Fibroblast of the conjunctiva (primary cell): ENCODE data around the gene NOP9.

Experiments
- DNase-seq: peaks from one replicate; pipeline ENCODE4 v3.0.0-alpha.2; 2010; ENCODE audit warnings: low read depth

The NOP9 gene, protein sequence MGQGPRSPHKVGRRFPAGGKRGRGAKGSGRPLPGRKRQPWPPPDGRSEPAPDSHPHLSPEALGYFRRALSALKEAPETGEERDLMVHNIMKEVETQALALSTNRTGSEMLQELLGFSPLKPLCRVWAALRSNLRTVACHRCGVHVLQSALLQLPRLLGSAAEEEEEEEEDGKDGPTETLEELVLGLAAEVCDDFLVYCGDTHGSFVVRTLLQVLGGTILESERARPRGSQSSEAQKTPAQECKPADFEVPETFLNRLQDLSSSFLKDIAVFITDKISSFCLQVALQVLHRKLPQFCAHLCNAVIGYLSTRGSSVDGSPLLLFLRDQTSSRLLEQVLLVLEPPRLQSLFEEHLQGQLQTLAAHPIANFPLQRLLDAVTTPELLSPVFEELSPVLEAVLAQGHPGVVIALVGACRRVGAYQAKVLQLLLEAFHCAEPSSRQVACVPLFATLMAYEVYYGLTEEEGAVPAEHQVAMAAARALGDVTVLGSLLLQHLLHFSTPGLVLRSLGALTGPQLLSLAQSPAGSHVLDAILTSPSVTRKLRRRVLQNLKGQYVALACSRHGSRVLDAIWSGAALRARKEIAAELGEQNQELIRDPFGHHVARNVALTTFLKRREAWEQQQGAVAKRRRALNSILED

DNA sequence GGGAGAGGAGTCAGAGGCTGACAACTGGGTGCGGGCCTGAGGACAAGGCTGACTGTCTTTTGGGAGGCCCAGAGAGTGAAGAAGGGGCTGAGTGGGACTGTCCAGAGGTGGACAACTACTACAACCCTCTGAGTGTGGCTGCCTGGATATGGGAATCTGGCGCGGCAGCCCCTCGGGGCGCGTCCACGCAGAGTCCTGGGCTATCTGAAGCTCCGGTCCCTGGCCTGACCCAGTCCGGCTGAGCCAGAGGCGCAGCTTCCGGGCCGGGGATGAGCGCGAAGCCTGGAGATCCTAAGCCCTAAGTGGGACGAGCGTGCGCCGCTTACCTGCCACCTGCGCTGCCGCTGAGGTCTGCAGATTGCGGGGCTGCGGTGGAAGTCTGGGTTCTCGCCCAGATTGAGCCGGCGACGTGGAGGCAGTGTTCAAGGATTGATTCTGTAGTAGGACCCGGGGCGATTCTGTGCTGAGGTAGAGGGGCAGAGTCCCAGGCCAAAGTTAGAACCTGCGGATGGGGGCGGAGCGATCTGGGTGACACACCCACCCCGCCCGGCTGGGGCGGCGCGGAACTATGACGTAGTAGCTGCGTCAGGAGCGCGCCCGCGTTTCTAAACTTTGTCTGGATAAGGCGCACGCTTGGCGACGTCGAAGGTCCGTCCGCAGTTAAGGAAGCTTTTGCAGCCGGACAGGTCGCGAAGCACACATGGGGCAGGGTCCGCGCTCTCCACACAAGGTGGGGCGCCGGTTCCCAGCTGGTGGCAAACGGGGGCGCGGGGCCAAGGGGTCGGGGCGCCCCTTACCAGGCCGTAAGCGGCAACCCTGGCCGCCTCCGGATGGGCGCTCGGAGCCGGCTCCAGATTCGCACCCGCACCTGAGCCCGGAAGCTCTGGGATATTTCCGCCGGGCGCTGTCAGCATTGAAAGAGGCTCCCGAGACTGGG lies at the start of gene NOP9, which contains the start of gene DHRS1:
Gene NOP9 (plus strand): TSS at position 596 of the 937 bp plus-strand sequence. CDS start 105 bp downstream, at position 701.
Gene DHRS1 (minus strand): TSS at position 526 of the 937 bp plus-strand sequence. CDS start 674 bp downstream, outside the sequence.
- DNase-seq = peak; percentile 56

DNA sequence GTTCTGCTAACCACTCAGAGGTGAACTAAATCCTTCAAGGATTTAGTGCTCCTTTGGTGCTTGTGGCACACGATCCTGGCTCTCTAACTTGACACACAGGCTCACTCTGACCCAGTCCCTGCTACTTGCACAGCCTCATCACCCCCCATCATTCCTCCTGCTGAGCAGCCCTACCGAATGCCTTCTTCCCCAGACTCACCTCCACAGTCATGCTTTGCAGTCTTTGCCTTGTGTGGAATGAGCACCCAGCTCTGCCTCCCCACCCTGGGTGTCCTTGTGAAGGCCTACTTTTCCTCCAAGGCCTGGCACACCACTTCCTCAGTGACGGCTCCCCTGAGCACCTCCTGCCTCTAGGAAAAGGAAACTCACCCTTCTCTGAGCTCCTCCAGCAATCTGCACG lies 49.3 kb upstream of the NOP9 start:
- DNase-seq = no peak

DNA sequence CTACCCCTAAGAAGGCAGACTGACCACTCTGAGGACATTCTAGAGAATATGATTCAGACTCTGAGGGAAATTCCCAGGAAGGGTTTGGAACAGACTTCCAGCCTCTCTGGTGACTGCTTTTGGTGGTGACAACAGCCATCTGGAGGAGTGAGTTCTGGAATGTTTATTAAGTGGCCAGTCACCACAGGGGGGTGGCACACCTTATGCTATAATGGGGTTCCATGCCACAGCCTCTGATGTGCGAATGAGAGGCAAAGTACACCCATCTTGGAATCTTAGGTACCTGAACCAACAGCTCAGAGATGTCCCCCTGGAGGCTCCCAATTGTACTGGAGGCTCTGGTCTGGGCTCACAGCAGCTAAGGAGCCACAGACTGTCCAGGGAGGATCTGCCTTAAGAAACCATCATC lies 47.8 kb upstream of the NOP9 start:
- DNase-seq = no peak

DNA sequence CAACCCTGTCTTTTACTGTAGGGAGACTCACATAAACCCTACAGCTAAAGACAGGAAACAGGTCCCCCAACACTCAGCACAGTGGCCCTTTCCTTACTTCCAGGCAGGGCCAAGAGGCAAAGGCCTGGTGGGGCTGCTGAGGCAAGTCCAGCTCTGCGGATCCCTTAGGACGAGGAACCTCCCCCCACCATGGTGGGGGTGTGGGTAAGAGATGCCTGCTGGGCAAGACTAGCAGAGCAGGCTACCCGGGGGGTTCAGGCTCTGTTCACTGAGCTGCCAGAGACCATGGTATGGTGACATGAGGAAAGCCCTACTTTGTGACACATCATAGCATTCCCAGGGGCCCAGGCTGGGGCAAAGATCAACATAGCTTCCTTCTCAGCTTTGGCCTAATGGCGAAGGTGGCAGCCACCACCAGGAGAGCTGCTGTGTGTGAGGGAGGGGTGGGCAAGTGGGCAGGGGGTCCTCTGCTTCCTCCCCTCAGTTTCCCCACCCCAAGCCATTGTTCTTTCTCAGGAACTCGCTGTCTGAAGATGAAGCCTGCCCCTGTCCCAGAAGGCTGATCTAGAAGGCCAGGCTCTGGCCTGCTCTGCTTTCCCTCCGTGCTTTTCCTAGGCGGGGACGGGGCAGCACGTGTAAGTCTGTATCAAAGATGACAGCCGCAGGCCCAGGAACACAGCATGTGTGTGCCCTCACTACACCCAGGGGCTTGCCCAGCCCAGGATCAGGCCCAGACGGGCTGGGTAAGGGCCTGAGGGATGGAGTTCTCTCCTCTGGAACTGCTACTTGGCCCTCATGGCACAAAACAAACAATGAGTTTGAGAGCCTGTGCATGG lies 47.1 kb upstream of the NOP9 start:
- no peak for DNase-seq

DNA sequence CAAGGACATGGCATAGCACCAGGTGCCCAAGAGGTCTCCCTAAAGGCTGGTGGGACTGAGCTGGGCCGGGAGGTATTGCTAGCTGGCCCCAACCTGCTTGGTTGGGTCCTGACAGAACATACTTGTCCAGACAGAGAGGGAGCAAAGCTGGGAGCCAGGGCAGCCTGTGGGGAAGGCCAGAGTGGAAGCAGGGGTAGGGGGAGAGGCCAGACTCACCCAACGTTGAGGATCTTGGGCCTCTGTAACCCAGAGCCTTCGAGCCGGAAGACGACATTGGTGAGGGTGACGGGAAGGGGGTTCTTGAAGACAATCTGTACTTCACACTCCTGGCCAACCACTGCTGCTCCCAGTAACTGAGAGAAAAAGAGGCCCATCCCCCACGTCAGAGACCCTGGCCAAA lies 45.7 kb upstream of the NOP9 start:
- DNase-seq = no peak

DNA sequence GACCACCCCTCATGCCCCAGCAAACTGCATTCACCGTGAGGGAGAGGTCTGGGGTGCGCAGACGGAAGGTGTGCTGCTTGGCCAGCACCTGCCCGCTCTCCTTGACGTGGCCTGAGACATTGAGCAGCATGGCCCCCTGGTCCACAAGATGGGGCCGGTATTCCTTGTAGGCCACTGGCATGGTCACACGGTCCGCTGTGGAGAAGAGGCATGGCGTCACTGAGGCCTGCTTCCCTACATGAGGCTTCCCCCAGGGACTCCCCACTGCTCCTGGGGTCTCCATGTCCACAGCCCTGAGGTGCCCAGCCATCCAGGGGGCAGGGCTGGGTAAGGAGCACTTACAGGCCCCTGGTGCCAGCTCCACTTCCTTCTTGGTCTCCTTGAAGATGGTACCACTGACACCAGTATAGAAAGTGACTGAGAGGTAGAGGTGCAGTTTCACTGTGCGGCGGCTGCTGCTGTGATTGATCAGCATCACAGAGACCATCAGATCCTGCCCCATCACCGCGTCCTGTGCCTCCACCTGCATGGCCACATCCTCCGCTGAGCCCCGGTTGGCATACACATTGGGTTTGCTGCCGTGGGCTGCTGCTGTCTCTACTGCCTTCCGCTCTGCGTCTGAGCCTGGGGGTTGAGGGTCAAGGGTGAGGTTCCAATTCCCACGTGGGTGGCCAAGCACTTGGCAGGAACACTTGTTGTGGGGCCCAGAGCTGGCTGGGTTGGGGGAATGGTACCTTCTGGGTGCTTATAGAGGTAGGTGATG lies 44.8 kb upstream of the NOP9 start:
- DNase-seq = no peak

DNA sequence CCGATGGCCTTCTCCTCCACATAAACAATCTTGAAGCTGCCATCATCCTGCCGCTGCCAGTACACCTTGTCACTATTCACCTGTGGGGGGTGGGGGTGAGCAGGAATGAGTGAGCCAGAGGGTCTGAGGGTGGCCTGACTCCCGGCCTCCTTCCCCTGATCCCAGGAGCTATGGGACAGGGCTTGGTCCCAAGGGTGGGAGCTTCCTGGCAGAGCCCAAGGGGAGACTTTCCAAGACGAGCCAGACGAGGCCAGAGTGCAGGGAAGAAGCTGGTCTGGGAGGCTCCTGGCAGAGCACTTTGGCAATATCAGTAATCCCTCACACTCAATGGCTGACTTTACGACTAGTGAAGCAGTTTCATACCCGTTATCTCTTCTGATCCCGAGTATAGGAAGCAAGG lies 44.2 kb upstream of the NOP9 start:
- no peak for DNase-seq

DNA sequence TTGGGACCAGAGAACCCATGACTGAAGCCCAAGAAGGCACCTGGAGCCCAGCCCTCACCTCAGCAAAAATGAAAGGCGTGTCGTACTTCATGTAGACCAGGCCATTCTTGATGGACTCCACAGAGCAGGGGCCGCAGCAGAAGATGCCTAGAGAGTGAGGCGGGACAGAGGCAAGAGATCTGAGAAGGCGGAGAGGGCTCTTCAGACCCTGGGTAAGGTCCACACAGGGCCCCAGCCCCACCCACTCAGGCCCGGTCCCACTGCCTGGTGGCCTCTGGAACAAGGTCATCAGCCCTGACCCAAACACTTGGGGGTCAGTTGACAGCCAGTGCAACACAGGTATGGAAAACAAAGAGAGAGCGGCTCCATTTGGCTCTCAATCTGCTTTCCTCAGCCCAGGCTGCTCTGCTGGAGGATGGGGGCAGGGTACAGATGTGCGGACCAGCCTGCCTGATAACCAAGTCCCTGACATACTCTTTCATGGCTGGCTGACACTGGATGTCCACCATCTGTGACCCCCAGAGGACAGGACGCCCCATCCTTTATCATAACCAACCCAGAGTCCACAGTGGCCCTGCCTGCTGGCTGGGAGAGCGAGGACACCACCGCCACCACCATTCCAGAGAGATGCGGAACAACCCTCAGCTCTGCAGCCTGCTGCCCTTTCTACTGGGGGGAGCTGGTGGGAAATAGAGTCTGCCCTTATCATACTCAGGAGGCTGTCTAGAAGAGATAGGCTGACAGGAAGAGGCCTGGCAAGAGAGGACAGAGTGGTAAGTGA lies 43.5 kb upstream of the NOP9 start:
- DNase-seq = no peak

DNA sequence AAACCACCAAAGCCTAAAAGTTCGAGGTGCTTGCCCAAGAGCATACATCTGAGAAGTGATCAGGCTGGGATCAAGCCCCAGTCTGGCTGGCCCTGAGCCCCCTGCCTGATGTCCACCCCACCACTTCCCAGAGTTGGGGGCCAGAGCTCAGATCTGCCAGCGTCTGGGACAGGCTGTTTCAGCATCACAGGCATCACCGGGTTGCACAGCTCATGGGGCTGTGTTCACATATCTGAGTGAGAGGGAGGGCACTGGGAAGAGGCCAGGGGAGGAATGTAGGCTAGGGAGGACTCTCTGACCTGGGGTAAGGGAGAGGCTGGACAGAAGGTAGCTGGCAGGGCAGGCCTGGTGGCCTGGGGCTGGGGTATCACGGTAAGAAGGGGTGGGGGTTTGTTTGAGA lies 42.7 kb upstream of the NOP9 start:
- no peak for DNase-seq

DNA sequence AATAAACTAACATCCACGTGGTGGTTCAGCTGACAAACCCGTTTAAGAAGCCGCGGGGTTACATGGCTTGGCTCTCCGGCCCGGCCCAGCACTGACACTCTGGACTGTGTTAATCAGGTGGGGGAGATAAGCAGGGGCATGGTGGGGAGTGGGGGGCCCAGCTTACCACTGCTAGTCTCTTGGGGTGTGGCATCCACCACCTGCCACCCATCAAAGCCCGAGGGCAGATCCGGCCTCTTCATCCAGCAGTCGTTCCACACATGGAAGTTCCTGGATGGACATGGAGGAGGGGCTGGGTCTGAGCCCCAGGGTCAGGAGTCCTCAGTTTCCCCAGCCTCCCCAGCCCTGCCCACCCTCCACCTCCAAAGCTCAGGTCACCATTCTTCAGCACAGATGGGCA lies 41.5 kb upstream of the NOP9 start:
- DNase-seq = no peak

DNA sequence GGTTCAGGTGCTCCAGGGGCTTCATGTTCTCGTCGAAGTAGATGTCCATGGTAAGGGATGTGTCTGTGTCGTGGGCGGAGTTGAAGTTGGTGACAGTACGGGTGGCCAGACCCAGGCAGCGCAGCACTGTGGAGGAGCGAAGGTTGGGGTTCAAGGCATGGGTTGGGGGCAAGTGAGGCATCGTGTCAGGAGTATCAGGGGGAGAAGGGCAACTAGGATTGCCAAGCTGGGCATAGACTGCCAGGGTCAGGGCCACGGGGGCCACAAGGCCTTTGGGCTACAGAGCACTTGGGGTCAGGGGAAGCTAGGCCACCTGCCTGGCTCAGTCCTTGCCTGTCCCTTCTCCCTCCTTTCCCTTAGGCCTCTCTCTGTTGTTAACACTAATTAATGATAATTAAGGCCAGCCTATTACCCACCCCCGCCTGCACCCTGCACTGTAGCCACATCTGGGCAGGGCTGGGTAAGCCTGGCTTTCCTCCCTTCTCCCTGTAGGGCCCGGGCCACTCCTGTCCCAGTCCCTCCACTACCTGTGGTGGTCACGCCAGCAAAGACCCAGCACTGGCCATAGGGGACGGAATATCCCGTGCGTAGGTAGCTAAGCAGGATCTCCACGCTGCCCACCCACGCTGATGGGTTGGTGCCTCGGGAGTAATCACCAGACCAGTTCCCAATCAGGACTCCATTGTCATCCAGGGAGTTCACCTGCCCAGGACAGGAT lies 40.9 kb upstream of the NOP9 start:
- no peak for DNase-seq

DNA sequence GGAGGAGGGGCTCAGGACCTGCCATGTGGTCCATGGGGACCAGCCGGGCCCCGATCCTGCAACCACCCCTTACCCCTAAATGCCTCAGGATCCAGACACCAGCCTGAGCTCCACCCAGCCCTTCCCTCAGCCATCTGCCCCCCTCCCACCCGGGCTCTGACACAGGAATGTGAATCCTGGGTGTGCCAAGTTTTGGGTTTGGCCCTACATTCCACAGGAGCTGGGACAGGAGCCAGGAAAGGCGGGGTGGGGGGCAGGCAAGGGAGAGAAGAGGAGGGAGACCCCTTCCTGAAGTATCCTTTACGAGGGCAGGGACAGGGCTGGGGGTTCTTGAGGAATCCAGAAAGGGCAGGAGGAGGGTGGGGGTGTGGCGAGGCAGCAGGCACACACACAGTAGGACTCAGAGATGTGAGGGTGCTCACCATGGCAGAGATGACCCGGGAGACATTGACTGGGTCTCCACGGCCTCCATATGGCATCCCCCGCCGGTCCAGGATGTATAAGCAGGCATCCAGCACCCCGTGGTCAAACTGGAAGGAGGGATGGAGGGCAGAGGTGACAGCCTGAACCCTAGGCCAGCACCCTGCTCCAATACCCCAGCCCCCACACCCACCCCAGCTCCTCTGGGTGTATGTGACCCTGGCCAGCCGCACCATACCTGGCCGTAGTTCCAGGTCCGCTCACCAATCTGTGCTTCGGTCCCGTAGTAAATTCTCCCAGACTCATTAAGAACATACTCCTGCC lies 40.2 kb upstream of the NOP9 start:
- DNase-seq = no peak

DNA sequence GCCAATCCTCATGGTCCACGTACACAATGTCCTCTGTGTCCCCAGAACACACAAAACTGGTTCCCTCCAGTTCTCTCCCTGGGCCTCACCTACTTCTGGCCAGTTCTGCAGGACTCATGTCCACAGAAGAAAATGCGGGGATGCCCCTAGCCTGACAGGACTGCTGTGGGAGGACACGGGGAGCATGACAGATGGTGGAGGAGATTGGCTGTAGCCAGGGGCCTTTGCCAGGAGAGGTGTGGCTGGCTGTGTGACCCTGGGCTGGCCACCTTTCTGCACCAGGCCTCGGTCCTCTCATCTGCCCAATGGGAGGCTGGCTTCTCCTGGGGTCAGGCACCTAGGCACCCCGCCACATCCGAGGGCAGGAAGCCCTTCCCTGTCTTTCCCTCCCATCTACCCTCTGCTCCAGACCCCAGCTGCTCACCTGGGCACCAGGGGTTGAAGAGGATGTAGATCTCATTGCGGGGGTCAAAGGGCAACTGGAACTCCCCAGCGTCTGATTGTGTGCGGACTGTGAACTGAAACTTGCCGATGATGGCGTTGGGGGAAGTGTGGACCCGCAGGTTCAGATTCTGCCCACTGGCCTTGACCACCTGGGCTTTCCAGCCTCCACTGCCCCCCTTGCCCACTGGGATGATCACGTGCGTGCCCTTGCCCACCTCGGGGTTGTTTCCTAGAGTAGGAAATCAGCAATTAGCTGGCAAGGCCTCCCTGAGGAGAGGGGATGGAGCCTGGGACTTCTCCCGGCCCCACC lies 39.4 kb upstream of the NOP9 start:
- DNase-seq = no peak

DNA sequence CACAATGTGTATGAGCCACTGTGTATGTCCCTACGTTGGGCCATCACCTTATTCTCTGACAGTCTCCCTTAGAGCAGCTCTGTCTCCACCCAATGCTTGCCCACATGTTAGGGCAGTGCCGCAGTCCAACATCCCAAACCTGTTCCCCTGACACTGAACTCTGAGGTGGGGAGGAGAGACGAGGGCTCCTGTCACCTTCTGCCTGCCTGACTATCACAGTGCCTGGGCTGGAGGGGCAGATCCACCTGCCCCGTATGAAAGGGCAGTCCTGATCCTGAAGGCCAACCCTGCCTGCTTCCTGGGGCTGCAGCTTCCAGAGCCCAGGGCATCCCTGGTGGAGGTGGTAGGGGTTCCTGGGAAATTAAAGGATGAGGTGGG lies 38.9 kb upstream of the NOP9 start:
- DNase-seq = no peak

DNA sequence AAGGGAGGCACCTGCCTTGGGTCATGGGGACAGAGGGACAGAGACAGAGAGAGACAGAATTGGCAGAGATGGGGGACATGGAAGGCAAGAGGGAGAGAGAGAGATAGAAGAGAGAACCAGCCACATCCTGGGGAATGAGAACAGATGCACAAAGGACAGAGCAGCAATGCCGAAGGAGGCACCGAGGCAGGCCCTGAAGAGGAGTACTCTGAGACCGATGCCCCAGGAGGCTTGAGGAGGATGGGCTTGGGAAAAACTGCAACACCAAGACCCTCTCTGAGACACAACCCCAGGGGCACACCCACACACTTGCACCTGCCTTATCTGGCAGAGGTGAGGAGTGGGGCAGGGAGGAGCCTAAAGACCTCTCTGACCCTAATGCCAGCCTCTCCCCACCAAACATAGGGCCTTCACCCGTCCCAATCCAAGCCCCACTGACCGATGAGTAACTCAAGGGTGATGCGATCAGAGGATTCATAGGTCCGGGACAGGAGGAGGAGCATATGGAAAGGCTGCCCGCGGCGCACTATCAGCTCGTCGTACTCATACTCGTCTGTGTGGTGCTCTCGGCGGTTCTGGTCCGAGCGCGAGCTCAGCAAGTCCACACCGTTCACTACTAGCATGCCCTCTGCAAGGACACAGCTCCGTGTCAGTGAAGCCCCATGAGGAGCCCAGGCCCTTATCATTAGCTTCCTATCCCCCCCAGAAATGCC lies 38.2 kb upstream of the NOP9 start:
- no peak for DNase-seq

DNA sequence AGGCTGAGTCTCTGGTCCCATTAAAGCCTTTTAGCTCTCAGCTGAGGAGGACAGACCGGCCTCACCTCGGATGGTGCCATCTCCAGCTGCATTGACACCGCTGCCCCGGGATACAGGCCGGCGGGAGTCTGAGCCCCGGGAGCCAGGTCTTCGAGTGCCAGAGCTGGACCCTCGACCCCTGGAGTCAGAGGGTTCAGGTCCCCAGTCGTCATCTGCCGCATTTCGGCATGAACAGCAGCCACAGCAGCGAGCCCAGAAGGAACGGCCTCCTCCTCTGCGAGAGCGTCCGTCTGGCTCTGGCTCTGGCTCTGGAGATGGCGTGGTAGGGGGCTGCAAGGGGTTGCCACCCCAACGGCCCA lies 37.7 kb upstream of the NOP9 start:
- DNase-seq = no peak
